Panc1 (cell line): ENCODE data around the gene GPBP1L1. TPM values are rescaled to one million over a fixed set of nuclear protein-coding genes. Genes with fewer than 3 reads are reported as not detected.

Experiments
- ATAC-seq: fragments of 200-7000 bp; cut with Tn5 transposase; 2 replicates; pipeline ENCODE4 v1.9.1; 2020; ENCODE audit warnings: mild to moderate bottlenecking, moderate library complexity
- BruUV-seq: library from RNA; stranded (reverse); fragments of 400-500 nt; replicated peaks from 2 replicates; lab custom pipeline; 2021; lab: Mats Ljungman, UMichigan
- CTCF ChIA-PET: fragments of 300-600 bp; sonication (Branson Sonifier 250); formaldehyde crosslinking; loops from one replicate; lab custom pipeline; 2022; ENCODE audit warnings: antibody characterized with exemption; lab: Charles Lee
- POLR2A ChIA-PET: fragments of 300-600 bp; sonication (Branson Sonifier 250); formaldehyde crosslinking; loops from one replicate; lab custom pipeline; 2022; ENCODE audit warnings: antibody characterized with exemption; lab: Charles Lee
- DNase-seq: peaks from one replicate; pipeline ENCODE4 v3.0.0-alpha.2; 2010; ENCODE audit warnings: low read depth, low spot score
- H3K27ac ChIP-seq: 2 replicates; pipeline ENCODE4 v1.5.1; 2011; ENCODE audit warnings: mild to moderate bottlenecking, low read length, inconsistent platforms
- H3K27me3 ChIP-seq: fragments of 200-500 bp; sonication (Bioruptor generic); 2 replicates; pipeline ENCODE4 v1.6.0; 2014; ENCODE audit warnings: low read length, inconsistent platforms; ENCODE audit not compliant: control insufficient read depth, insufficient read depth
- H3K36me3 ChIP-seq: fragments of 200-500 bp; sonication (Bioruptor generic); 2 replicates; pipeline ENCODE4 v1.5.1; 2014; ENCODE audit warnings: inconsistent platforms, mild to moderate bottlenecking, low read length, moderate library complexity; ENCODE audit not compliant: control insufficient read depth, insufficient read depth
- H3K4me1 ChIP-seq: 2 replicates; pipeline ENCODE4 v1.5.1; 2011; ENCODE audit warnings: inconsistent platforms, mild to moderate bottlenecking, low read length, moderate library complexity; ENCODE audit not compliant: control insufficient read depth, insufficient read depth
- H3K4me3 ChIP-seq, 2 experiments: 2 replicates each; pipeline ENCODE4 v1.5.1; 2011 to 2012; ENCODE audit warnings: low read depth in 2 of 2, low read length in 2 of 2, mild to moderate bottlenecking in 2 of 2, inconsistent platforms in 1 of 2, moderate library complexity in 1 of 2
- H3K9me3 ChIP-seq: fragments of 200-500 bp; sonication (Bioruptor generic); 2 replicates; pipeline ENCODE4 v1.5.1; 2014; ENCODE audit warnings: low read depth, mild to moderate bottlenecking, inconsistent platforms, low read length, moderate library complexity; ENCODE audit not compliant: control insufficient read depth, insufficient read depth
- CTCF ChIP-seq: fragments of 450-650 bp; IDR thresholded peaks from 2 replicates; pipeline ENCODE4 v1.5.1; 2017; ENCODE audit warnings: mild to moderate bottlenecking
- POLR2AphosphoS5 ChIP-seq: IDR thresholded peaks from 2 replicates; pipeline ENCODE4 v1.6.1; 2012; ENCODE audit warnings: mild to moderate bottlenecking, low read depth, low read length, moderate library complexity
- REST ChIP-seq, 2 experiments: IDR thresholded peaks; 2 replicates each; pipeline ENCODE4 v1.6.1; 2011 to 2012; ENCODE audit warnings: low read depth in 2 of 2, control low read depth in 1 of 2, low read length in 1 of 2, mild to moderate bottlenecking in 1 of 2, moderate library complexity in 1 of 2; ENCODE audit not compliant: insufficient read depth in 1 of 2
- SIN3A ChIP-seq: IDR thresholded peaks from 2 replicates; pipeline ENCODE4 v1.6.1; 2012; ENCODE audit warnings: low read depth, mild to moderate bottlenecking, low read length, moderate library complexity, borderline replicate concordance; ENCODE audit not compliant: insufficient read depth
- TCF7L2 ChIP-seq: IDR thresholded peaks from 2 replicates; pipeline ENCODE4 v1.6.1; 2011; ENCODE audit warnings: mild to moderate bottlenecking, low read depth, low read length, inconsistent platforms
- in situ Hi-C: cut with HindIII; loops from 2 replicates; pipeline ENCODE4 v1.10.0; 2016; ENCODE audit warnings: low sequenced_read_pairs, low pct_unique_long_range_greater_than_20kb
- intact Hi-C: fragments of 100-400 bp; cut with micrococcal nuclease; formaldehyde crosslinking; loops from one replicate; pipeline ENCODE4 v1.10.0; 2022; ENCODE audit not compliant: unreplicated experiment
- total RNA-seq: library from RNA; stranded (reverse); gene quantifications from one replicate; pipeline ENCODE4 v1.2.1, GENCODE V29; 2021; ENCODE audit not compliant: unreplicated experiment

Gene GPBP1L1
- total RNA-seq, 1 experiment from 2014 or later = 130 TPM

GRCh38 chr1:45586769-45587168, 99.6 kb downstream of the GPBP1L1 start:
- intact Hi-C loops = no loop called here
- Histone ChIP-seq H3K9me3 (no peaks in the 10 kb centered on the region), H3K4me1 (peaks cover 12% of the 10 kb centered on the region), H3K4me3 (peak overlapping the region; percentile 89 to 98), H3K27ac (peak overlapping the region; percentile 8; the same call in 1 of the 2 replicates), H3K36me3 (peaks cover 6% of the 10 kb centered on the region; the same call in 1 of the 2 replicates), H3K27me3 (no peaks in the 10 kb centered on the region)
- ChIA-PET CTCF (no interaction called here), POLR2A (no interaction called here)
- no TSS peak for BruUV-seq
- no peak for DNase-seq
- no peak for TF ChIP-seq POLR2AphosphoS5
- no peak for TF ChIP-seq SIN3A
- no peak for TF ChIP-seq CTCF
- no peak for TF ChIP-seq TCF7L2
- TF ChIP-seq REST (IDR thresholded peaks at IDR 0.05; ENCODE audit: insufficient read depth in 1 of 2, low read depth in 2 of 2, low read length in 1 of 2) = no peak
- in situ Hi-C loops = no loop called here
- ATAC-seq = no peak

GRCh38 chr1:45585496-45586075, 100.7 kb downstream of the GPBP1L1 start:
- Histone ChIP-seq H3K9me3 (no peaks in the 10 kb centered on the region), H3K36me3 (peaks cover 2% of the 10 kb centered on the region; the same call in 1 of the 2 replicates), H3K4me3 (peak overlapping the region; percentile 89 to 98), H3K4me1 (peaks cover 12% of the 10 kb centered on the region), H3K27me3 (no peaks in the 10 kb centered on the region), H3K27ac (peak overlapping the region; percentile 67; the same call in 1 of the 2 replicates)
- no TSS peak for BruUV-seq
- ChIA-PET CTCF (no interaction called here), POLR2A (interaction anchor here (0.6 kb wide), 1 partner anchor 54 kb away, joined by 3 read pairs; no protein-coding TSS in a partner anchor)
- in situ Hi-C loops (no loop called here), intact Hi-C loops (no loop called here)
- ATAC-seq (no peak), DNase-seq (no peak)
- TF ChIP-seq SIN3A (no peak), TCF7L2 (no peak), CTCF (no peak), REST (IDR thresholded peaks at IDR 0.05; ENCODE audit: insufficient read depth in 1 of 2, low read depth in 2 of 2, low read length in 1 of 2) (no peak), POLR2AphosphoS5 (no peak)
